ENCODE measurements around the gene PCNX3.

Gene PCNX3

DNA sequence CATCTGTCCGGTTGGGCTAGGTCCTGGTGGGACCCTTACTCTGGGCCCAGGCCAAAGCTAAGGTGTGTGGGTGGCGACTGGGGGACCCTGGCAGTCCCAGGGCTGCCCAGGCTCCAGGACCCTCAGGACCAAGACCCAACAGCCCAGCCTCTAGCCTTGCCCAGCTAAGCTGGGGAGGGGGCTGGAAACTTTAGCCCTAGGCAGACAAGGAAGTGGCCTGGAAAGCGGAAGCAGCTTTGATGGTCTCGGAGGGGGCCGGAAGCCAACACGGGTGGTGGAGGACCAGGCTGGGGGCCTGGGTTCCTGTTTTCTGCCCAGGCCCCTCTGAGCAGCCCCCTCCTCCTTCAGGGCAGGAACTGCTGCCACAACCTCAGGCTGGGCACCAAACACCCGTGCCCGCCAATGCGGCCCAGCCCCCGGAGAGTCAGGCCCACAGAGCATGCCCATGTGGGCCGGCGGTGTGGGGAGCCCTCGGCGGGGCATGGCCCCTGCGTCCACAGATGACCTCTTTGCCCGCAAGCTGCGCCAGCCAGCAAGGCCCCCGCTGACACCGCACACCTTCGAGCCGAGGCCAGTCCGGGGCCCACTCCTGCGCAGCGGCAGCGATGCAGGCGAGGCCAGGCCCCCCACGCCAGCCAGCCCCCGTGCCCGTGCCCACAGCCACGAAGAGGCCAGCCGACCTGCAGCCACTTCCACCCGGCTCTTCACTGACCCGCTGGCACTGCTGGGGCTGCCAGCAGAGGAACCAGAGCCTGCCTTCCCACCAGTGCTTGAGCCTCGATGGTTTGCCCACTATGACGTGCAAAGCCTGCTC lies 25.1 kb downstream of the PCNX3 start:
- DNase-seq (ENCODE audit: low read depth): no peak

DNA sequence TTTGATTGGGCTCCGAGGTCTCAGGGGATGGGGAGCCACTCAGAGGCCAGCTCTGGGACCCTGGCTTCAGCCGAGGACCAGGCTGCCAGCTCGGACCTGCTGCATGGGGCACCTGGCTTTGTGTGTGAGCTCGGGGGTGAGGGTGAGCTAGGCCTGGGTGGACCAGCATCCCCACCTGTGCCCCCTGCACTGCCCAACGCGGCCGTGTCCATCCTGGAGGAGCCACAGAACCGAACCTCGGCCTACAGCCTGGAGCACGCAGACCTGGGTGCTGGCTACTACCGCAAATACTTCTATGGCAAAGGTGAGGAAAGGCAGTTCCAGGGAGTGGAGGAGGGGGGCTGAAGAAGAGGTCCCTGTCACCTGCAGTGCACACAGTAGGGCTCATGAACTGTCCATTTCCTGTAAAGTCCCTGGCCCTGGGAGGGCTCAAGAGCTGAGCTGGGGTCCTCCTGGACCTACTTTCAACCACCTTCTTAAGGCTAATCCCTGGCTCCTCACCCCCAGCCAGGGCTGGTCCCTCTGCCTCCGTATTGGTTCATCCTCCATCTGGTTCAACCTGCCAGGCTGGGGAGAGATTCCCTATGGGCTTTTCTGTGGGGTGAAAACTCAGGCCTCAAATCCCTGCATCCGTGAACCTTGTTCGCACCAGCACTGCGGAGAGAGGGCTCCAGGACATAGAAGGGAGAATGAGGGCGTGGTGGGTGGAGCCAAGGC lies 25.9 kb downstream of the PCNX3 start:
- DNase-seq (ENCODE audit: low read depth): no peak

DNA sequence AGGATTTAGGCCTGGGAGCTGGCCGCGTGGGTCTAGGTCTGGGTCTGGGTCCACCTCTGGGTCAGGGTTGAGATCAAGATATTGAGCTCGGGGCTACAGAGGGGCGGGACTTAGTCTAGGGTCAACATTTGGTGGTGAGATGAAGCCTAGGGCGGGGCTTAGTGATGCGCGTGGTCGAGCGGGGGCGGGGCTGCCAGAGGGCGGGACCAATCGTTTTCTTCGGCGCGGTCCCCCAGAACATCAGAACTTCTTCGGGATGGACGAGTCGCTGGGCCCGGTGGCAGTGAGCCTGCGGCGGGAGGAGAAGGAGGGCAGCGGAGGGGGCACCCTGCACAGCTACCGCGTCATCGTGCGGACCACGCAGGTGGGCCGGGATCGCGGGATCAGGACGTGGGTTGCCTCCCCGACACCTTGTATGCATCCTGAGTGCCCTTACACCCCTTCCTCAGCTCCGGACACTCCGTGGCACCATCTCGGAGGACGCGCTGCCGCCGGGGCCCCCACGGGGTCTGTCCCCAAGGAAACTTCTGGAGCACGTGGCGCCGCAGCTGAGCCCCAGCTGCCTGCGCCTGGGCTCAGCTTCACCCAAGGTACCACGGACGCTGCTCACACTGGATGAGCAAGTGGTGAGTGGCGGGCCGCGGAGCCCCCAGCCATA lies 26.6 kb downstream of the PCNX3 start:
- no peak for DNase-seq (ENCODE audit: low read depth)

DNA sequence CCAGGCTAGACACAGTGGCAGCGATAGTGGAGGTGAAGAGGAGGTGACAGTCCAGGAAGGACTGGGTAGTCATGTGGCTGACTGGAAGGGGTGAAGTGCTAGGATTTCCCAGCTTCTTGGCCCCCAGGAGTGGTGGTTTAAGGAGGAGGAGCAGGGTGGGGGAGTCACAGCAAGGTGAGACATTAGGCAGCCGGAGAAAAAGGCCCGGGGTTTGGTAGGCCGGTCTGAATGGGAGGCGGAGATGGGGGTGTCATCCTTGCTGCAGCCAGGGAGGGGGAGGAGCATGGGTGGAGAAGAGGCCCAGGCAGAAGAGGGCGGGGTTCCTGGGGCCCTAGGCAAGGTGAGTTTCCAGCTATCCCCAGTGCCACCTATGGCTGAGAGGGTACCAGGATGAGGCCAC lies 28.4 kb downstream of the PCNX3 start:
- no peak for DNase-seq (ENCODE audit: low read depth)

DNA sequence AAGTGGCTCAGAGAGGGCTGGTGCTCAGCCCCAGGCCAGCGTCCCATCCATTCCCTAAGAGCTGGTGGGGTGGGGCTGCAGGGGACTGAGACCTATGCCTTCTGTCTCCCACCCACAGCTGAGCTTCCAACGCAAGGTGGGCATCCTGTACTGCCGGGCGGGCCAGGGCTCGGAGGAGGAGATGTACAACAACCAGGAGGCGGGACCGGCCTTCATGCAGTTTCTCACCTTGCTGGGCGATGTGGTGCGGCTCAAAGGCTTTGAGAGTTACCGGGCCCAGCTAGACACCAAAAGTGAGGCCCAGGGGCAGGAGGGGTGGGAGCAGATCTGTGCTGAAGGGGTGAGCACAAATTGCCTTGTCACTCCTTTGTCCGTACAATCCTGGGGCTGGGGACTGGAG lies 29.3 kb downstream of the PCNX3 start:
- DNase-seq (ENCODE audit: low read depth): no peak

DNA sequence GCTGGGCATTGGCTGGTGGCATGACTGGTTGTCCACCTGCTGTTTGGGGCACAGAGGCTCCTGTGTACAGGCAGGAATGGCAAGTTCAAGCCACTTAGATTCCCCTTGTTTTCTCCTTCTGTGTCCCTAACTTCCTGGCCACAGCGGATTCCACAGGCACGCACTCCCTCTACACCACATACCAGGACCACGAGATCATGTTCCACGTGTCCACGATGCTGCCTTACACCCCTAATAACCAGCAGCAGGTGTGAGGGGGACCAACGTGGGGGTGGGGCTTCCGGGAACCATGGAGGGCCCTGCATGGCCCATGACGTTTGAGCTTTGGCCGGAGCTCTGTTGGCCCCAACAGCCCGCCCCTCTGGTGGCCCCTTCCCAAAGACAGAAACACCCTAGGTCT lies 30.1 kb downstream of the PCNX3 start:
- no peak for DNase-seq (ENCODE audit: low read depth)

DNA sequence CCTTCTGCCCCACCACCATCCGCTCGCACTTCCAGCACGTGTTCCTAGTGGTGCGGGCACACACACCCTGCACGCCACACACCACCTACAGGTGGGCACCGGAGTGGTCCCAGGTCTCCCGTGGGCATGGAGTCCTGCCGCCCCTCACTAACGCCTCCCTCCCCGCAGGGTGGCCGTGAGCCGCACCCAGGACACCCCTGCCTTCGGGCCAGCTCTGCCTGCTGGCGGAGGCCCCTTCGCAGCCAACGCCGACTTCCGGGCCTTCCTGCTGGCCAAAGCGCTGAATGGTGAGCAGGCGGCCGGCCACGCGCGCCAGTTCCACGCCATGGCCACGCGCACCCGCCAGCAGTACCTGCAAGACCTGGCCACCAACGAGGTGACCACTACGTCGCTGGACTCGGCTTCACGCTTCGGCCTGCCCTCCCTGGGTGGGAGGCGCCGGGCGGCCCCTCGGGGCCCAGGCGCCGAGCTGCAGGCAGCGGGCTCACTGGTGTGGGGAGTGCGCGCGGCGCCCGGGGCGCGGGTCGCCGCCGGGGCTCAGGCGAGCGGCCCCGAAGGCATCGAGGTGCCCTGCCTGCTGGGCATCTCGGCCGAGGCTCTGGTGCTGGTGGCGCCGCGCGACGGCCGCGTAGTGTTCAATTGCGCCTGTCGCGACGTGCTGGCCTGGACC lies 30.8 kb downstream of the PCNX3 start:
- no peak for DNase-seq (ENCODE audit: low read depth)

DNA sequence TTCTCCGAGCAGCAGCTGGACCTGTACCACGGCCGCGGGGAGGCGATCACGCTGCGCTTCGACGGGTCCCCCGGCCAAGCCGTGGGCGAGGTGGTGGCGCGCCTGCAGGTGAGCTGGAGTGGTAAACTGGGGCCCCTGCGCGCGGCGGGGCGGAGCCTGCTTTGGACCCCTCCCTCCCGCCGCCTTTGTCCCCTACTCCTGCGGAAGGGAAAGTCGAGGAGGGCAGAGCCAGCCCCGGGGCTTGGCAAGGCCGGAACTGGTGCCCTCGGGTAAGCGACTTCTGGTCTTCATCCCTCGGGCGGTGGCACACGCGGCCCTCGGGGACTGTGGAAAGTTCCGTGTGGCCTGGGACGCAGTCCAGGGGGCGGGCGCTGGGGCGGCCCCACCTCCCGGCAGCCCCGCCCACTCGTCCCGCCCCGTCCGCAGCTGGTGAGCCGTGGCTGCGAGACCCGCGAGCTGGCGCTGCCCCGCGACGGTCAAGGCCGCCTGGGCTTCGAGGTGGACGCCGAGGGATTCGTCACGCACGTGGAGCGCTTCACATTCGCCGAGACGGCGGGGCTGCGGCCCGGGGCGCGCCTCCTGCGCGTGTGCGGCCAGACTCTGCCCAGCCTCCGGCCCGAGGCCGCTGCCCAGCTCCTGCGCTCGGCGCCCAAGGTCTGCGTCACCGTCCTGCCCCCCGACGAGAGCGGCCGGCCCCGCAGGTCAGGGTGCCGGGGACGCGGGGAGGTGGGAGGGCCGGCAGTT lies 31.6 kb downstream of the PCNX3 start:
- DNase-seq (ENCODE audit: low read depth): no peak

DNA sequence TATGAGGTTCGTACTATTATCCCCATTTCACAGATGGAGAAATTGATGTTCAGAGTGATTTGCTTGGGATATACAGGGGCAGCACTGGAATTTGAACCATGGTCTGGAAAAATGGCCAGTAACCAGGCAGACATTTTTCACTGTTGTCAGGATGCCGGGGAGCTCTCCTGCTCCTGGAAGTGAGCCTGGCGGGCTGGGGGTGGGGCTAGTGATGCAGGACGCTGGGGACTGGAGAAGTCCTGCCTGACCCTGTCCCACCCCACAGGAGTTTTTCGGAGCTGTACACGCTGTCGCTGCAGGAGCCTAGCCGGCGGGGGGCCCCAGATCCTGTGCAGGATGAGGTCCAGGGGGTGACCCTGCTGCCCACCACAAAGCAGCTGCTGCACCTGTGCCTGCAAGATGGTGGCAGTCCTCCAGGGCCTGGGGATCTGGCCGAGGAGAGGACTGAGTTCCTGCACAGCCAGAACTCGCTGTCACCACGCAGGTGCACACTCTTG lies 33.5 kb downstream of the PCNX3 start:
- no peak for DNase-seq (ENCODE audit: low read depth)

DNA sequence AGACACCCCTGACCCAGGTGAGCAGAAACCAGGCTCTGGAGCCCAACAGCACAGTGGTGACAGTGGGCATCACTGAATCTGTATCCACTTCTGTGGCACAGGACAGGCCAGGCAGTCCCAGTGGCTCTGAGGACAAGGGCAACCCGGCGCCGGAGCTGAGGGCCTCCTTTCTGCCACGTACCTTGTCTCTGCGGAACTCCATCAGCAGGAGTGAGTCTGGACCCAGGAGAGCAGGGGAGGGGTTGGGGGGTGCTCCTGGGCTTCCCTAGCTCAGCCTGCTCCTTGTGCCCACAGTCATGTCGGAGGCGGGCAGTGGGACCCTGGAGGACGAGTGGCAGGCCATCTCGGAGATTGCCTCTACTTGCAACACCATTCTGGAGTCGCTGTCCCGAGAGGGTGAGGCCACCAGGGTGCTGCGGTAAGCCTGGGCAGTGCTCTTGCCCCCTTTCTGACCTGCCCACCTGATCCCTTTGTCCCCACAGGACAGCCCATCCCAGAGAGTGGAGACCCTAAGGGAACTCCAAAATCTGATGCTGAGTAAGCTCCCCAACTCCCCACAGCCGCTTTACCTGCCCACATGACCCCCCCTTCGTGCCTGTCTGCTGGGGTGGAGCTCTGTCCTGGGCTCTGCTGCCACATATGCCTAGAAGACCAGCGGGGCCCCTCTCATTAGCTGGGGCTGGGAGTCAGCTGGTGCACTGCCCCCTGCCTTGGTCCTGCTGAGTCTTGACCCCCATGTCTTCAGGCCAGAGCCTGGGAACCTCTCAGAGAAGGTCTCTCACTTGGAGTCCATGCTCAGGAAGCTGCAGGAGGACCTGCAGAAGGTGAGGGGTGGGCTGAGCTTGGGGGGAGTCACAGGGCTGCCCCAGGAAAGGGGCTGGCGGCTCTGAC lies 34.3 kb downstream of the PCNX3 start:
- no peak for DNase-seq (ENCODE audit: low read depth)

DNA sequence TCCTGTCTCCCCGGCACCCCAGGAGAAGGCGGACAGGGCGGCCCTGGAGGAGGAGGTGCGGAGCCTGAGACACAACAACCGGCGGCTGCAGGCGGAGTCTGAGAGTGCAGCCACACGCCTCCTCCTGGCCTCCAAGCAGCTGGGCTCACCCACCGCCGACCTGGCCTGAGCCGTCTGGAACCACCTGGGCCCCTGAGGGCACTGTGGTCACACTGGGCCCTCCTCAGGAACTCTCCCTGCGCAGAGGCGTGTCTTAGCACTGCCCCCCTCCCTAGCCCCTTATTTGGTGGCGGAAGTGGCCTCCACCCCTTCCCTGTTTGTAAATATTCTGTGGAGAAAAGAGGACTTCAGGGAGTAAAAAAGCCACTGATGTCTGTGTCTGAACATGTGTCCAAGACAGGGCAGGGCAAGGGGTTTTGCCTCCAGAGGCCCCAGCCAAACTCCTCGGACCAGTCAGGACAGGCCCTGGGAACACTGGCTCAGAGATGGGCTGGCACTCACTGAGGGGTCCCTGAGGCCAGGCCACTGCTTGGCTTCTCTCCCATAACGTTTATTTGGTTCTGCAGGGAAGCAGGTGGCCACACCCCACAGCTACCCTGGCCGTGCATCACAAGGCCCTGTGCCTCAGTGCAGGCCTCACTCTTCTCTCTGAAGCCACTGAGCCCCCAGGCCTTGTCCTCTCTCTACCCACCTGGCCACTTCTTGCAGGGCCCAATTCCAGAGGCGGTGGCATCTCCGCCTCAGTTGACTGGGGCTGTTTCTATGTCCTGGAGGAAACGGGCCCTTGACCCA lies 35.2 kb downstream of the PCNX3 start:
- DNase-seq (ENCODE audit: low read depth): no peak

DNA sequence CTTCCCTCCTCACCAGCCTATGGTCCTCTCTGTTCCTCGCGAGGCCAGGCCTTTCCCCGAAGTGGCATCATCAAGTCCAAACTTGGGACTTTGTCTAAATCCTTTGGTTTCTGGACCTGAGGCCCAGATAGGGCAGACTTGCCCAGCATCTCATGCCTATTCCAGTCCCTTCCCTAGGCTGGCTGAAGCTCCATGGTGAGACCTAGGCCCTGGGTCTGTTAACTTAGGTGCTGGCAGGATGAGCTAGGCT lies 35.7 kb downstream of the PCNX3 start:
- DNase-seq (ENCODE audit: low read depth): no peak

DNA sequence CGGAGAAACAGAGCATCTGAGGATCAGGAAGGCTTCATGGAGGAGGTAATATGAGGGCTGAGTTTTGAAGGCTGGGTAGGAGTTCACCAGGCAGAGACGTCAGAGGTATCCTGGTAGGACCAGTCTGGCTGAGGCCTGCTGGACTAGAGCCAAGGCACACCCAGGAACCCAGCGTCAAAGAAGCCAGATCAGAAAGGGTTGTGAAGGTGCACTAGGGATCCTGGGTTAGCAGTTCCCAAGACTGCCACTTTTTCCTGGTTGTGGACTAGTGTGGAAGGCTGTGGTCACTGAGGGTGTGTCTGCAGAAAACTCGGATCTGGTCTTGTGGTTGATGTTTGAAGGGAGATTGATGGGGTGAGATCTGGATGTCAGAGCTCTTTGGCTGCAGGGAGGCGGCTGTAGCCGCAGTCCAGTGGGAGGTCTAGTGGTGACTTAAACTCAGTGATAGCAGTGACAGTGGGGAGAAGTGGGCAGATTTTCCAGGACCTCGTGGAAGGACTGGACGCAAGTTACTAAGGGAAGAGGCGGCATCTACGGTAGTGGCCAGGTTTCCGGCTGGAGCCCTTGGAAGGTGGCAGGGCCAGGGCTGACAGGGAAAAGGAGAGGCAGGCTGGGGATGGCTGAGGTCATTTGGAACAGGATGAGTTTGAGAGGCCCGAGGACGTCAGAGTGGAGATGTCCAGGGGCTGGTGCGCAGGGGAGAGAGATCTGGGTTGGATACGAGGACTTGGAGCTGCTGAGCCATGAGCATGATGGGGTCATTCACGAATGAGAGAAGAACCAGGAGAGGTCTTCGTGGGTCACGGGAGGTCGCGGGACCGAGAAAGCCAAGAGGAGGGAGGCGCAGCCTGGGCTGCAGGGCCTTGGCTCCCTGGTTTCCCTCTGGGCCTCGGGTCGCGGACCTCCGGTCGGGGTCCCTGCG lies 36.3 kb downstream of the PCNX3 start:
- no peak for DNase-seq (ENCODE audit: low read depth)

DNA sequence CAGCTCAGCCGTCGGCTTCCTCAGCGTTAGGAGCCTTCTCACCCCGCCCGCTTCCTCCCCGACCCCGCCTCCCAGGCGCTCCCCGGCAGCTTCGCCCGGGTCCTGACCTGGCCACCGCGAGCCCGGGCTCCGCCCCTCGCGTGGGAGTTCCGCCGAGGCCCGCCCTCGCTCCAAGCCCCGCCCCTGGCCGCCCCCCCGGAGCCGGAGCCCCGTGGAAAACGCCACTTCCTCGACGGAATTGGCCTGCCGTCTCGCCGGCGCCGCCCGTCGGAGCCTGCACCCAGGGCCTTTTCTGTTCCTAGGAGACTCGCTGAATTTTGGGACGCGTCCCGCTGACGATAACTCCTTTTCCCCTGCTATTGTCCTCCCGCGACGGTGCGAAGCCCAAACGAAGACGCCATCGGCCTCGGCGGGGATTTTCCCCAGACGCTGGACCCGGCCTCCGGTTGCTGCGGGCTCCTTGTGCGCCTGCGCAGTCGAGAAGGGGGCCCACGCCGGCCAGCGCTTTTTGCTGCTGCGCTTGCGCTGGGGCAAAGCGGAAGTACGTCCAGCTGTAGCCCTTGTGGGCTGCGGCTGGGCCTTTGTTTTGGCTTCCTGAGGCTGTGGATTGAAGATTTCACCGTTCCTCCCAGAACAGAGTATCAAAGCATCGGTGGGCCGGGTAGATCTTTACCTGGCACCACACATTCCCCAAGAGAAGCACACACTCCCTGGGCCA lies 37.1 kb downstream of the PCNX3 start:
- DNase-seq (ENCODE audit: low read depth): peak; percentile 95

DNA sequence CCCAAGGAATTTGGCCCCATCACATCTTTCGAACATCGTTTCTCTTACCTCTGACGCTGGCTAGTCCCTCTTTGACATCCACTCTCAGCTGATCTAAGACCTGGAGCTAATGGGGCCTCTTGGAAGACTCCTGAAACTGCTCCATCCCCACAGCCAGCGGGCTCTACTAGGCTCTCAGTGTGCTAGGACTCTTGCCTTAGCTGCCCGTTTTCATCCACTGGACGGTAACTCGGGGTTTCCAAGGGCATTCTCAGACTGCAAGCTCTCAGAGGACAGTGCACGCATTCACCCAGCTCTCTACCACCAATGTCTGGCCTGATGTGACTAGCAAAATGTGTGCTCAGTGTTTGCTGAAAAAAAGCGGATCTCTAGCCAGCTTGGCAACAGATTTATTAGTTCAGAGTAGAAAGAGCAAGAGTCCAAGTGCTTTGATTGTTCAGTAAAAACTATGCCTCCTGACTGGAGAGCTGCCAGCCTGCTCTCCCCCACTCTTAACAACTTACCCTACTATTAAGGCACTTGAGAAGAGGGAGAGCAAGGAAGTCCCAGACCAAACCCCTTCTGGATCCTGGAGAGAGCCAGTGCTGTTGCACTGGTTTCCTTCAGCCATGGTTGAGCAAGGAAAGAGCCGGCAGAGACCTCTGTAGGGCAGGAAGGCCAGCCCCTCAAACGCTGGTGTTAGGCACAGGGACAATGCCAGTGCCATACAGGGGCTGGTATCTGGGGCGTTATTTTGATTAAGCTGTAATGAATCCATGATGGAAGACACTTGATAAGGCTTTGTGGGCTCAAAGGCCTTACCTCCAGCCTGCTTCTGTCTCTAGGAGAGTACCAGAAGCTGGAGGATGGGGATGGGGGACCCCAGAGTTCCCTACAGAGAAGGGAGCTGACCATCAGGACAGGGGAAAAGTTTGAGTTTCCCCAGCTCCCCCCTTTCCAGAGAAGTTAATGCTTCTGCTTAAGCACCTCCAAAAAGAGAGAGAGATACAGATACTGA lies 38.0 kb downstream of the PCNX3 start:
- DNase-seq (ENCODE audit: low read depth): no peak

DNA sequence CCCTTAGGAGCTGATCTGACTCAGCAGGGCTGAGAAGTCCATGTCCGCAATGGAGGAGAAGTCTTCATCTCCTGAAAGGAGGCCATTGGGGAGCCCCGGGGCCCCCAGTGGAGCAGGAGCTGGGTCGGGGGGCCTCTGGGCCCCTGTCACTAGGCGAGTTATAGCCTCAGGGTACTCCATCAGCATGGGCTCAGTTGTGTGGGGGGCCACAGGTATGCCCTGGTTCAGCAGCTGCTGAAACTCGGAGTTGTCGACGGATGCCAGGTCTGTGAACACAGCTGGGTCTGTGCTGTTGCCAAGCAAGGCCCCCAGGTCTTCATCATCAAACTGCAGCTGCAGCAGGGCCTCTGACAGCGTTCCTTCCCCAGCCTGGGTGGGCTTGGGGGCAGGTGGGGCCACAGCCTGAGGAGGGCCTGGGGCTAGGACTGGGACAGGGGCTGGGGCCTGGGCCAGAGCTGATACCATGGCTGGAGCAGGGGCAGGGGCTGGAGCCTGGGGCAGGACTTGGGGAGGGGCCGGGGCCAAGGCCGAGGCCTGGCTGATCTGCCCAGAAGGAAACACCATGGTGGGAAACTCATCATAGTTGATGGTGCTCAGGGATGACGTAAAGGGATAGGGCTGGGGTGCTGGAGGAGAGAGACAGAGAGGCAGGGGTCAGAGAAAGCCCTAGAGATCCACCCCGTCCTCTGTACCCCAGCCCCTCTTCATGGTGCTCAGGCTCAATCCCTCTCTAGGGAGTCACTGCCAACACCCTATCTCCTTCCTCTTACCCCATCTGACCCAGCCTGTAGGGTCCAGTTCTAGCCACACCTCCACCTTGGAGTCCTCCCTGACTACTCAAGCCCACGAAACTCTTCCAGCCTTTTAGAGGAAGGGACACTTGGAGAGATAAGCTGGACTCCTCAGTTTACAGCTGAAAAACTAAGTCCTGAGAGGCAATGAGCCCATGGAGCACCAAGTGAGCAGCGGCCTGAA lies 39.1 kb downstream of the PCNX3 start:
- no peak for DNase-seq (ENCODE audit: low read depth)
